ENCODE measurements around the gene FTO. TPM values are rescaled to one million over a fixed set of nuclear protein-coding genes. Genes with fewer than 3 reads are reported as not detected.

The FTO gene
- total RNA-seq, 1 donor from 2014 or later = 75.6 TPM

DNA sequence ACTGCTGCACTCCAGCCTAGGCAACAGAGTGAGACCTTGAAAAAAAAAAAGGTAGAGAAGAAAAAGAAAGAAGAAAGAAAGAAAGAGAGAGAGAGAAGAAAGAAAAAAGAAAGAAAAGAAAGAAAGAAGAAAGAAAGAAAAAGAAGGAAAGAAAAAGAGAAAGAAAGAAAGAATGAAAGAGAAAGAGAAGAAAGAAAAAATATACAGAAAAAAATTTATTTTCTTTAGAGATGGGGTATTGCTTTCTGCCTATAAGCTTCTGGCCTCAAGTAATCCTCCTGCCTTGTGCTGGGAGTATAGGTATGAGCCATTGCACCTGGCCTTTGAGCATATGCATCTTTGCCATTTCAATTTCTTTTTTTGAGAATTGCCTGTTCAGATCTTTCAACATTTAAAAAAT lies 425.9 kb downstream of the FTO start:
- Histone ChIP-seq H3K27ac (no peak overlapping the region), H3K36me3 (no peaks in the 10 kb centered on the region), H3K4me3 (no peak overlapping the region), H3K27me3 (no peaks in the 10 kb centered on the region), H3K9me3 (no peaks in the 10 kb centered on the region), H3K4me1 (no peaks in the 10 kb centered on the region)
- TF ChIP-seq, protein P1, sequence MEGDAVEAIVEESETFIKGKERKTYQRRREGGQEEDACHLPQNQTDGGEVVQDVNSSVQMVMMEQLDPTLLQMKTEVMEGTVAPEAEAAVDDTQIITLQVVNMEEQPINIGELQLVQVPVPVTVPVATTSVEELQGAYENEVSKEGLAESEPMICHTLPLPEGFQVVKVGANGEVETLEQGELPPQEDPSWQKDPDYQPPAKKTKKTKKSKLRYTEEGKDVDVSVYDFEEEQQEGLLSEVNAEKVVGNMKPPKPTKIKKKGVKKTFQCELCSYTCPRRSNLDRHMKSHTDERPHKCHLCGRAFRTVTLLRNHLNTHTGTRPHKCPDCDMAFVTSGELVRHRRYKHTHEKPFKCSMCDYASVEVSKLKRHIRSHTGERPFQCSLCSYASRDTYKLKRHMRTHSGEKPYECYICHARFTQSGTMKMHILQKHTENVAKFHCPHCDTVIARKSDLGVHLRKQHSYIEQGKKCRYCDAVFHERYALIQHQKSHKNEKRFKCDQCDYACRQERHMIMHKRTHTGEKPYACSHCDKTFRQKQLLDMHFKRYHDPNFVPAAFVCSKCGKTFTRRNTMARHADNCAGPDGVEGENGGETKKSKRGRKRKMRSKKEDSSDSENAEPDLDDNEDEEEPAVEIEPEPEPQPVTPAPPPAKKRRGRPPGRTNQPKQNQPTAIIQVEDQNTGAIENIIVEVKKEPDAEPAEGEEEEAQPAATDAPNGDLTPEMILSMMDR (IDR thresholded peaks at IDR 0.05) = no peak
- intact Hi-C loops (cut with DNase I) = no loop called here
- DNase-seq (no peak), ATAC-seq (no peak)

DNA sequence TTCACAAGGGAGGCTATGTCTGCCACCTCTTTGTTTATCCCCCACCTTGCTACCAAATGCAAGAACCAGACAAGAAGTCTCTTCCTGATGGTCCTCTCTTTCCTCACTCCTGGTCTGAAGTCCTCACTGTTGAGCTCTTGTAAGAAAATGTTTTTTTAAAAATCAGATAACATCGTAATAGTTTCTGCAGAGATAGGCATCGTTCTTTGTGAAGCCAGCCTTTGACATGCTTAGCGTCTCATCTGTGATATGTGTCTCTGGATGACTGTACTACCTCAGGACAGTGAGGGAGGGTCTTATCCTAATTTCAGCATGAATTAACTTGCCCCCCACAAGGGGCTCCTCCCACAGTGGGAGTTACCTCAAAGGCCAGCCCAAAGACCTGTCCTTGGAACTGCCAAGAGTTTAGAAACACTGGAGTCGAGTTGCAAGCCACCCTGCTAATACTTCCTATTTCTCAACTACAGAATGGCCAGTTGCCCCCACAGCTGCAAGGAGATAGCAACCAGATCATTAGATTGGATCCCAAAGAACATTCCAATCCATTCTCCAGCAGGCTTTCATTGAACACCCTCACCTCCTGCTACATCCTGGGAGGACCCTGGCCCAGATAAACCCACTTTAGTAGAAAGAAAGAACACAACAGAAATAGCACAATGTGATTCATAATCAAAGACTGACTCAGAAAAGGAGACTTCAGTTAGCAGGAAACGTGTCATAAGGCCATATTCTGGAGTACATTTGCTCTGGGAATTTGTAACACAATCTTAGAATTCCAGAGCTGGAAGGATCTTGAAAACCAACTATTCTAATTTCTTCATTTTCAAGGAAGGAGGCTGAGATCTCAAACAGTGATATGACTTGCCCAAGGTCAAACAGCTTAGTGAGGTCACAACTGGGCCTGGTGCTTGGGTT lies 431.7 kb downstream of the FTO start:
- H3K27me3 ChIP-seq = no peaks in the 10 kb centered on the region
- H3K27ac ChIP-seq = no peak overlapping the region
- ATAC-seq = no peak
- H3K4me3 ChIP-seq = no peak overlapping the region
- intact Hi-C loops (cut with DNase I) = no loop called here
- H3K36me3 ChIP-seq = no peaks in the 10 kb centered on the region
- TF ChIP-seq, protein P1 (IDR thresholded peaks at IDR 0.05) = no peak
- H3K4me1 ChIP-seq = no peaks in the 10 kb centered on the region
- H3K9me3 ChIP-seq = no peaks in the 10 kb centered on the region
- no peak for DNase-seq

DNA sequence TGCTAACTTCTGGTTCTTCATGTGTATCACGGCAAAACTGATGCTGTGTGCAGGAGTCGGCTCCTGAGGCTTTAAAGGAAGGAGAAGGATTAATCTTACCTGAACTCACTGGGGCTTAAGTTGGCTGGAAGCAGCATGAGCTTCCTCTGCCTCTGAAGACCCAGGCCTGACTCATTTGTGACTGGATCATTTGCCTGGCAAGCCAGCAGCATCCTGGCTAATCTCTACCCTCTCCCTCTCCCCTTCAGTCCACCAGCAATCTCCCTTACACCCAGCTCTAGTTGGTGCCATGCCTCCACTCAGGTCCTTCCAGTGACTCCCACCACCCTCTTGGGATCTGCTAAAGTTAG lies 432.3 kb downstream of the FTO start:
- ATAC-seq = no peak

DNA sequence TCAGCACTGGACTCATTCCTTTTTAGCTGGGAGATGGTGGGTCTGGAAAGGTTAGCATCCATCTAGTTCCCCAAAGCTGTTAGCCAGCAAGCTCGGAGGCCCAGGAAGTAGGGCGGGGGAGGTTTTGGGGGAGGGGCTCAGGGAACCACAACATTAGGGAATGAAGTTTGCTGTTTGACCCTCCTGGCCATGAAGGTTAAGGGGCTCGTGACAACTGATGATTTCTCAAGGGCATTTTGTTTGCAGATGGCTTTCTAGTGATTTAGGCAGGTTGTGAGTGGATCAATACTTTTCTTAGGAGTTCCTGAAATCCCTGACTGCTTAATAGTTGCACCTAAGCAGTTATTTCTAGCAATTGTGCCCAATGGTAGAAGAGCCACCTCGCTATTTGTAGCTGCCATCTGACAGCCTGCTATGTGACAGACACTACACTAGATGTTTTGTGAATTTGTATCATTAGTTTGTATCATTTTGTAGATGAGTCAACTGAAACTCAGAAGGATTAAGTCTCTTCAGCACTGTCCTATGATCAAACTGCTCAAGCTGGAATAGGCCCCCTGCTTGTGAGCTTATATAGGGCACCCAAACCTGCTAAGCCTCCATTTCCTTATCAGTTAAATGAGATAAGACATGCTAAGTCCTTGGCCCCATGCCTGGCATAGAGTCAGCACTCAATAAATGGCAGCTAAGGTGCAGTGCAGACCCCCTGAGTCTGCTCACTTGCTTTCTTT lies 436.3 kb downstream of the FTO start:
- intact Hi-C loops (cut with DNase I) = no loop called here
- DNase-seq = no peak
- TF ChIP-seq, protein P1 (IDR thresholded peaks at IDR 0.05) = no peak
- H3K4me3 ChIP-seq = no peak overlapping the region
- ATAC-seq = no peak
- no peaks in the 10 kb centered on the region for H3K36me3 ChIP-seq
- H3K27ac ChIP-seq = no peak overlapping the region
- no peaks in the 10 kb centered on the region for H3K27me3 ChIP-seq
- no peaks in the 10 kb centered on the region for H3K9me3 ChIP-seq
- H3K4me1 ChIP-seq = no peaks in the 10 kb centered on the region

More for the DNA sequence above, 432.3 kb downstream of the FTO start:
- intact Hi-C loops (cut with DNase I) = no loop called here
- no peaks in the 10 kb centered on the region for H3K27me3 ChIP-seq
- H3K4me3 ChIP-seq = no peak overlapping the region
- DNase-seq = no peak
- H3K4me1 ChIP-seq = no peaks in the 10 kb centered on the region
- H3K36me3 ChIP-seq = no peaks in the 10 kb centered on the region
- H3K27ac ChIP-seq = no peak overlapping the region
- H3K9me3 ChIP-seq = no peaks in the 10 kb centered on the region
- TF ChIP-seq, protein P1 (IDR thresholded peaks at IDR 0.05) = no peak

DNA sequence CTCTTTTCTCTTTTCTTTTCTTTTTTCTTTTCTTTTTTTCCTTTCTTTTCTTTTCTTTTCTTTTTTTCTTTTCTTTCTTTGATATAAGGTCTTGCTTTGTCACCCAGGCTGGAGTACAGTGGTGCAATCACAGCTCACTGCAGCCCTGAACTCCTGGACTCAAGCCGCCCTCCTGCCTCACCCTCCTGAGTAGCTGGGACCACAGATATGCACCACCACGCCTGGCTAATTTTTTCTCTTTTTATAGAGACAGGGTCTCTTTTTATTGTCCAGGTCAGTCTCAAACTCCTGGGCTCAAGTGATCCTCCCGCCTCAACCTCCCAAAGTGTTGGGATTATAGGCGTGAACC lies 436.8 kb downstream of the FTO start:
- Histone ChIP-seq H3K27ac (no peak overlapping the region), H3K4me3 (no peak overlapping the region)

More for the DNA sequence above, 436.8 kb downstream of the FTO start:
- intact Hi-C loops (cut with DNase I) = no loop called here
- H3K9me3 ChIP-seq = no peaks in the 10 kb centered on the region
- ATAC-seq = no peak
- no peaks in the 10 kb centered on the region for H3K4me1 ChIP-seq
- TF ChIP-seq, protein P1 (IDR thresholded peaks at IDR 0.05) = no peak
- no peak for DNase-seq
- no peaks in the 10 kb centered on the region for H3K36me3 ChIP-seq
- H3K27me3 ChIP-seq = no peaks in the 10 kb centered on the region

All from upper lobe of right lung (tissue), 1 donor.